ENCODE measurements around the gene DRAM1.

The DRAM1 gene

DNA sequence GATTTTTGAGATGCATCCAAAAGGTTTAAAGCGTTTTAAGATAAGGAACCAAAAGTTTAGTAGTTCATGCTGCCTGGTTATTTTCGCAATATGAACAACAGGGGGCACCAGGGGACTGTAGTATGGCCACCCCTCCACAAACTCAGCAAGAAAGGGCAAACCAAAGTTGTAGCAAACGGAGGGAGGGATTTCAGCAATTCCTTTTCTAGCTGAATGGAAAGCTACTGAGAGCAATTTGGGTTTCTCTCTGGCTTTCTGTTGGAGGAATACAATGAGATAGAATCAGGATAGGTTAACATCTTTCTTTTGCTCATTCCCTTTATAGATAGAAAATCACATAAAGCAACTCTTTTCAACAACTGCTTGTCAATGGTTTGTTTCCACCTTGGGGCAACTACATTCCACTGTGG lies 62.5 kb downstream of the DRAM1 start:
- peak; percentile 9 to 24 (median 14) for DNase-seq (ENCODE audit: low read depth in 4 of 4, low spot score in 1 of 4)

DNA sequence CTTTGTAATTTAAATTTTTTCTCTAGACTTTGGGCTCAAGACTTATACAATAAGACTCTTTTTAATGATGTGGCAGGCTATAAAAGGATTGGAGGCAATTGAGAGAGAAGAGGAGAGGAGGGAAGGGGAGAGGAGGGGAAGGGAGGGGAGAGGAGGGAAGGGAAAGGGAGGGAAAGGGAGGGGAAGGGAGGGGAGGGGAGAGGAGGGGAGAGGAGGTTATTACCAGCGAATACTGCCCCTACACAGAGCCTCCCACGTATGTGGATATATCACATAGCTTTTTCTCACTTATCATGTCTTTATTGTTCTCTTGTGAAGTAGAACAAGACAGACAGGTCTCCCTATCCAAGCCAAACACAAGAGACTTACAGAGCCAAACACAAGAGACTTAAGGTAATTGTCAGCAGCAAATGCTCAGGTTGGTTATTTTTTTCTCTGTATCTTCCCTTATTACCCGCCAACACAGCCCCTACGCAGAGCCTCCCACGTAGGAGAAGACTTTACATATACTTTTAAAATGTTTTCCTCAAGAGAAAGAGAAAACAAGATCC lies 63.1 kb downstream of the DRAM1 start:
- no peak for DNase-seq (ENCODE audit: low read depth in 4 of 4, low spot score in 1 of 4)

DNA sequence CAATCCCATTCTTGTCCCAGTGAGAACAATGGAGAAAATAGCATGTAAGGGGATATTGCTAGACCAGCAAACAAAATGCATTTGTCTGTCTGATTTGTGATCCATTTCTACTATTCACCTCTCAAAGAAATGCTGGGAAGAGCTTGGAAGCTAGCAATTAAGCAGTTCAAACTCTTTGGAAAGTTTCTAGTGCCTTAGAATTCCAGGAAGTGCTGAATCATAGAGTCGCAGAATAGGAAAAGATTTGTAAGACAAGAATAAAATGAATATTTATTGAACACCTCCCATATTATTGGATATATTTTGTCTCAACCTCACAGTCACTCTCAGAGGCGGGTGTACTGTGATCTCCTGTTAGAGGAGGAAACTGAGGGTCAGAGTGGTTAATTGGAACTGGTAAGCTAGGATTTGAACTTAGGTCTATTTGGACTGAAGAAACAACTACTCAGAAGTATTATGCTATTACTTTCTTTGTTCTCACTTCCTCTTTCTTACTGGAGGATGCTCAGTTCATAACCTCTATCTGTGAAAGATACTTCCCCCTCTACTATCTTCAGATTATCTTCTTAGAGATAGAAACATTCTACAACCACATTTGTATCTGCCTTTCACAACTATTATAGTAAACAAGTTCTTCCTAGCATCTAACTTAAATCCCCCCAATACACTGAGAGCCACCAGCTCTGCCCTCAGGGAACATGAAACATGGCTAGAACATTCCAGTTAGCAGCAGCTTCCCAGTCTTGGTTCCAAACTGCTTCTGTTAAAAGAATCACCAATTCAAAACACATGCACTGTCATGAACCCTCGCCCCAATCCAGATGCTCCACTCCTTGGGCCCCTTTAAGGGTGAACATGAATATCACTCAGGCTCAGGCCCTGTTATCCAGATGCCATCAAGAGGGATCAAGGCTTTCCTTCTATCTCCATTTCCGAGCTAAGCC lies 64.2 kb downstream of the DRAM1 start:
- DNase-seq (ENCODE audit: low read depth in 4 of 4, low spot score in 1 of 4), result no peak

DNA sequence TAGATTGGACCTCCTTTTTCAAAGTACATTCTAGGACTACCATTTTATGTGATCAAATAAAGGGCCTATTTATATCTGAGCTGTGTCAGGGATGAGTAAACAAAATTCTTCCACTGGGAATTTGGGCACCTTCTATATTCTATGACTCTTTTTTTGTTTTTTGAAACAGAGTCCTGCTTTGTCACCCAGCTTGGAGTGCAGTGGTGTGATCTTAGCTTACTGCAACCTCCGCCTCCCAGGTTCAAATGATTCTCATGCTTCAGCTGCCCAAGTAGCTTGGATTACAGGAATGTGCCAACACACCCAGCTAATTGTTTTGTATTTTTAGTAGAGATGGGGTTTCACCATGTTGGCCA lies 64.8 kb downstream of the DRAM1 start:
- no peak for DNase-seq (ENCODE audit: low read depth in 4 of 4, low spot score in 1 of 4)

DNA sequence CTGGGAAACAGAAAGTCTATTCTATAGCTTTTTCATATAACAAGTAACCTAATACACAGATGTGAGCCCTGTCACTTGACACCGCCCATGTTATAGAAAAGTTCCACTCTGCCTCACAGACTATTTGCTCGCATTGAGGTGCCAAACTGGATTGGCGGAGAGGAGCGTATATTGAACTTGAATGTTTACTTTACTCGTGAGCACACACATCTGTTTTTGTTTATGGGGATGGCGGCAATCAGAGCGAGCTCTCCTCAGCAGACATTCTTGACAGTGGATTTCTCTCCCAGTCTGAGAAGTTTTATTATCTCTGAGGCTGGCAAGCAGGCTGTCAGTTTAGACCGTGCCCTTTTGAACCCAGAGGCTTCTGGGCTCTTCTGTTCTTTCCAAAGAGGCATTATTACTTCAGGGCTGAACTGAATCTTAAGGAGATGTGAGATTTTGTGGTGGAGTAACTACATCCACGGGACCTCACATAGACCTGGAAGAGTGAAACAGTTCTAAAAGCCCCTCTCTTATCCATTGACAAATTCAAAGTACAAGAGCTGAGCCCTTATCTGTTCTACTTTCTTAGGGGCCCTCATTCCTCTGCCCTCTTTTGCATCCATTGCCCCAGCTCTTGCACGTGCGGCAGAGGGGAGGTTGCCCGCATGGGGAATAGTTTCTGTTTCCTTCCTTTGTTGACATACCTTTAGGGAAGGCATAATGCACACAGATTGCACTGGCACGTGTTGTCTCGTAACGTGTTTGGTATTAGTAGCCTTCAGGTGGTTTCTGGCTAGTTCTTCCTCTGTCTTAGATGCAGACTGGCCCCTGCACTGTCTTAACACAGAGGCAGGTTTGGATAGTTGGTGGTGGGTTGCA lies 68.2 kb downstream of the DRAM1 start:
- DNase-seq (ENCODE audit: low read depth in 4 of 4, low spot score in 1 of 4), result no peak

DNA sequence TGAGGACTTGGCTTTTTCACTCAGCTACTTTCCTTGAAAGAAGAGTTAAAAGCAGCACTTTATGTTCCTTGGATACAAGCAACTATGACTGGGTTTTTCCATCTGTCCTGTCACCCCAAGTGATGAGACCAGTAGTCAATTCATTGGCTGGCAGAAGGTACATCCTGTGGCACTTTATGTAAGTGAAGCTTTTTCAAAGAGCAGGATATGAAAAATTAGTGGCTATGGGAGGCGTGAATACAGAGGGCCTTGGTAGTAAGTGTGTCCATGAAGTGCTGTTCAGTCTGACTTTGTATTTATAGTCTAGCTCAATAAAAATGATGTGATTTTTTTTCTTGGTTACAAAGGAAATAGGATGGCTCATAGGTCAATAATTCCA lies 68.8 kb downstream of the DRAM1 start:
- no peak for DNase-seq (ENCODE audit: low read depth in 4 of 4, low spot score in 1 of 4)

DNA sequence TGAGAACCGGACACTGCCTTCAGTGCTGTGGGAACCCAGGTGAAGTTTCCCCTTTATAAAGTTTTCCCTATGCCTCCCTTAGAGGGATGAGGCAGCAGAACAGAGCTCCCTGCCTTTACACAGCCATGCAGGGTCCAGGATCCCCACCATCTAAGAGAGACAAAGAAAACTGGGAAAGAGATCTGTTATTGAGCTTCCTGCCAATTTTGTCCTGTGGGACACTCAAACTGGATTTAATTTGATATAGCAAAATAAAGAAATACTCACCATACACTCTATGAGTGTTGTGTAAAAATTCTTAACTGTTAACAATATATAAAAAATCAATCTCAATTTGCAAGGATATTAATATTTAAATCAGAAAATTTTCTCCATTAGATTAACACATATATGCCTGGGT lies 69.9 kb downstream of the DRAM1 start:
- DNase-seq (ENCODE audit: low read depth in 4 of 4, low spot score in 1 of 4), result no peak

DNA sequence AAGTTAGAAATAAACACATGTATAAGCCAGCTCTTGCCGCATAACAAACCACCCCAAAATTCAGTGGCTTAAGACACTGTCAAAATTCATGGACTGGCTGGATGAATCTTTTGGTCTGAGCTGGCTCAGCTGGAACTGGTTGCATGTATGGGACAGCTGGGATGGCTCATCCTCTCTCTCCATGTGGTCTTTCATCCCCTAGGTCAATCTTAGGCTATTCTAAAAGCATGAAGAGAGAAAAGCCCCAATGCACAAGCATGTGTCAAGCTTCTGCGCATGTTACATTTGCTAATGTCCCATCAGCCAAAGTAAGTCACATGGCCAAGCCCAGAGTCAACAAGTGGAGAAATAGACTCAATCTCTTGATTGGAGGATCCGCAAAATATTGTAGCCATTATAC lies 71.0 kb downstream of the DRAM1 start:
- DNase-seq (ENCODE audit: low read depth in 4 of 4, low spot score in 1 of 4), result no peak

DNA sequence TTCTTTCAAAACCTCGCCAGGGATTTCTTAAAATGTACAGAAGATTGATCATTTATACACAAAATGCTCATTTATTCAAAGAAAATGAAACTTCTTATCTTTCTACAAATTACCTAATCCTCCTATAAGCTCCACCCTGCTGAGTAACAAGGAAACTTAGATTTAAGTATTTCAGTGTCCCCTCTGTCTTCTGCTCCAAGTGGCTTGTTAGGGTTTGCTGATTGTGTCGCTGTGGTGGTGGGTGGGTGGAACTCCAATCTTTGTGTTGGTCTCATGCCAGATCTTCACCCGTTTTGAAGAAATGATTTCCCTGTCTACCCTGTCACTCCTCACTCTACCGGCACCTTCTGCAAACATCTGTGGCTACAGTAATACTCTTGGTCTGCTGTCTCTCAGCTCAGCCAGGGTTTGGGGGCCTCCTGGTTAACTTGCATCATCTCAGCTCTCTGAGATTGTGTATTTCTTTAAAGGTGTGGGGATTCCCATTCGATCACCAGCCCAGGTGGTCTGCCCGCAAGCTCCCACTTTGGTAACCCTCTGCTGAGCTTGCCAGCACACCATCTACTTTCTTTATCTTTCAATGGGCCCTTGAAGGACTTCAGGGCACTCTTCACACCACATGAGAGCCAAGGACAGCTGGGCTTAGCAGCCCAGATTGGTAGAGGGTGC lies 73.8 kb downstream of the DRAM1 start:
- DNase-seq (ENCODE audit: low read depth in 4 of 4, low spot score in 1 of 4), result no peak

DNA sequence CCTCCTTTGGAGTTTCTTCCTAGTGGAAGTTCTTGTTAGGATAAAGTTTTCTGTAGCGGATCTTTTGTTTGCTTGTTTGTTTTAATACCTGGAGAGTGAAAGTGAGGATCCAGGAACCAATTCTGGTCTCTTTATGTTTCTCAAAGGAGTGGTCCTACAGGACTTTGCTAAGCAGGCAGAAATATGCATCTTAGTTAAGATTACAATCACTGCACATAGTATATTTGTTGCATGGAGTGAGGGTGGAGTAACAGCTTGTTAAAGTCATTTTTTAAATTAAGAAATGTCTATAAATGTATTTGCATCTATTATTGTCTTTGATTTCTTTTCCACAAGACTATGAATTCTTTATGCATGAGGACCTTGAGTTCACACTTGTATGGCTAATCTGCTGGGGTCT lies 76.7 kb downstream of the DRAM1 start:
- no peak for DNase-seq (ENCODE audit: low read depth in 4 of 4, low spot score in 1 of 4)

DNA sequence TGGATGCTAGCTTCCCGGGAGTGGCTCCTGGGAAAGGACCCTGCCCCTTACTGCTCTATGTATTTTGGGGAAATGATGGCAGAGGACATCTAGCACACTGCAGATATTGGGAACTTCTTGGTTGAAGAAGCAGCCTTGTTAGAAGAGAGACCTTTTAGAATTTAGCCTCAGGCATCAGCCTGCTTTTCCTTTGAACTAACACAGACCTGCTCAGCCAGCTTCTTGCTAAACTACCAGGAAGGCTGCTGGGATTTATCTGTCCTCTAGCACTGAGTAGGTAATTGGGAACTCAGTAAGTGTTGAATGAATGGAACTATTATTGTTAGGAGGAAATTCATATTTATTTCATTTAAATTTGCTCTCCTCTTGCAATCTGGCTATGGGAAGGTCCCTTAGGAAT lies 77.3 kb downstream of the DRAM1 start:
- DNase-seq (ENCODE audit: low read depth in 4 of 4, low spot score in 1 of 4), result no peak

DNA sequence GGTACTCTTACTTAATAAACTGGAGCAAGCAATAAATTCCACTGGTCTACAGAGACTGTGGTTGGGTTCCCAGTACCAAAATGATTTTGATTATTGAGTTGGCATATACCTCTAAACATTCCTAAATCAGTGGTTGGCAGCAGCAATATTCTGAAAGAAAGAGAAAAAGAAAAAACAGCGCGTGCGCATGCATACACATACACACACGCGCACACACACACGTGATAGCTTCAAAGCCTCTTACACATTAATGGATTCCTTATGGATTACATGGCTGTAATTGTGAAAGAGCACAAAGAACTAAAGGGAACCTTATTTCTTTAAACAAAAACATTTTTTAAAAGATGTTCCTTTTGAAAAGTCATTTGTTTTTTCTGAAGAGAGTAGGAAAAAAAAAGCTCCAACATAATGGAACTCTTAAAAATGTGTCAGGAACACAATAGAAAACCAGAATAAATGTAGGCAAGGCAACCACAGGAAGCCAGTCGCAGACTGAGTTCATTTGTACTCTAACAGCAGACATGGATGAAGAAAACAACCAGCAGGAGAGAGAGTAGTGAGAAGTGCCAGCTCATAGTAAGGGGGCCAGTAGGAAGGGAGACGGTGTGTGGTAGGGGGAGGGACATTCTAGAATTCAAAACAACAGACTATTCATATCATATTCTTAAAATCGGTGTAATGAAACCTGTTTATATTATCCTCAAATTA lies 80.0 kb downstream of the DRAM1 start:
- no peak for DNase-seq (ENCODE audit: low read depth in 4 of 4, low spot score in 1 of 4)

DNA sequence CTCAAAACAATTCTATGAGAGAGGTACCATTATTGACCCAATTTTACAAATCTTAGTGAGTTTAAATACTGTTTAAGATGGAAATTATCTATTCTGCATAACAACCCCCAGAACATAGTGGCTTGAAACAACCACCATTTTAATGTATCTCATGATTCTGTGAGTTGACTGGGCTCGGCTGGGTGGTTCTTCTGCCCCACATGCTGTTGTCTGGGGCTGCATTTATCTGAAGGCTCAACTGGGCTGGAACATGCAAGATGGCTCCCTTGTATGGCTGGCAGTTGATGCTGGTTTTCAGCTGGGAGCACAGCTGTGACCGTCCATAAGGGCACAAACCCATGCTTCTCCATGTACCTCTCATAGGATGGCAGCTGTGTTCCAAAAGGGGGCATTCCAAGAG lies 82.2 kb downstream of the DRAM1 start:
- no peak for DNase-seq (ENCODE audit: low read depth in 4 of 4, low spot score in 1 of 4)

DNA sequence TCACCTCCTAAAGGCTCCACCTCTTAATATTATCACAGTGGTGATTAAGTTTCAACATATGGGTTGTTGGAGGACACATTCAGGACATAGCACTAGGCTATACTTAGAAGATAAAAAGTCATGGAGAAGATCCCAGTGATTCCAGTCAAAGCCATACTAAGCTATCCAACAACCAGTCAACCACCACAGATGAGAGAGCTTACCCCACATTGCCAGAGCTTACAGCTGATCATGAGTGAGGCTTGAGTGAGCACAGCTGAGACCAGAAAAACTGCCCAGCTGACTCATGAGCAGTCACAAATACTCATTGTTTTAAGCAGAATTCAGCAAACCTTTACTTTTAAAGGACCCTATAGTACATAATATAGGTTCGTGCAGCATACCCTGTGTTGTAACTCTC lies 85.1 kb downstream of the DRAM1 start:
- DNase-seq (ENCODE audit: low read depth in 4 of 4, low spot score in 1 of 4), result no peak

DNA sequence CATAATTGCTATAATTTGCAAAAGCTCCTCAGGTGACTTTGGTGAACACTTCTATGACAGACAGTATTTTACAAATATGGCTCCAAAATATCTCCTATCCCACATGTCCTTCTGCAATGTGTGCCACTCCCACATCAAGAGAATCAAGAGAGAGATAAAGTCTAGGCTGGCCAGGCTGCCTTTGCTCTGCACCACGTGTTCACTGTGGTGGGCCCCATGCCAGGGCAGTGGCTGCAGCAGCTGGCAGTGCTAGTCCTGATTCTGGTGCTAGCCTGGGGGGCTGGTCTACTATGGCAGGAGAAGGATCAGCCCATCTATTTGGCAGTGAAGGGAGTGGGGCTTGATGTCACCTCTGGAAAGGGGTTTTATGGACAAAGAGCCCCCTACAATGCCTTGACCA lies 86.3 kb downstream of the DRAM1 start:
- DNase-seq (ENCODE audit: low read depth in 4 of 4, low spot score in 1 of 4), result no peak

DNA sequence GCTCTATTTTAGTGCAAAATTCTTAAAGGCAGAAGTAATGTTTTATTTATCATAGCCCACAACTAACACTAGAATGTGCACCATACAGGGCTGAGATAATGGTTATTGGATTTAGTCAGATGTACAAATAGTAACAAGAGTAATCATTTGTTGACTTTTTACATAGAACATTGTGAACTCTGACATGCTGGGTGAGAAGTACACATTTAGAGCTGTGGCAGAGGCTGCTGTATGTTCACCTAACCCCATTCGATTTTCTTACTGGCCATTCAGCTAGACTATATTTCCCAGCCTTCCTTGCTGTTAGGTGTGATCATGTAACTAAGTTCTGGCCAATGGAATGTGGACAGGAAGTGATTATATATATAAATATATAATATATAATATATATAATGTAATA lies 89.1 kb downstream of the DRAM1 start:
- no peak for DNase-seq (ENCODE audit: low read depth in 4 of 4, low spot score in 1 of 4)

DNA sequence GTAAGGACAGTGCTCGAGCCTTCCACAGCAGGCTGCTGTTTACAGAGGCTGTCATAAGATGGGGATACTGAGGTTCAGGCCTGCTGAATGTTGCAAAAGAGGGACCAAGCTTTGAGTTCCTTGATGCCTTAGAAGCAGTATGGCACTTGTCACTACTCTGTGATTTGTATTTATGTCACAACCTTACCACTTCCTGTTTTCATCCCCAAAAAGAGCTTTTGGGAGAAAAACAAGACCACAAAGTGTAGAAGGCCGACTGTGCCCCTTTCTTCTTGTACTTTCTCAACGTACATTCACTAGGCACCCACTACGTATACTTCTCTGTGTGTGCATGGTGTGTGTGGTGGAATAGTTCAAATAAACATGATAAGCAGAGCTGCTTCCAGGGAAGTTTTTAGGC lies 90.1 kb downstream of the DRAM1 start:
- DNase-seq (ENCODE audit: low read depth in 4 of 4, low spot score in 1 of 4), result no peak

DNA sequence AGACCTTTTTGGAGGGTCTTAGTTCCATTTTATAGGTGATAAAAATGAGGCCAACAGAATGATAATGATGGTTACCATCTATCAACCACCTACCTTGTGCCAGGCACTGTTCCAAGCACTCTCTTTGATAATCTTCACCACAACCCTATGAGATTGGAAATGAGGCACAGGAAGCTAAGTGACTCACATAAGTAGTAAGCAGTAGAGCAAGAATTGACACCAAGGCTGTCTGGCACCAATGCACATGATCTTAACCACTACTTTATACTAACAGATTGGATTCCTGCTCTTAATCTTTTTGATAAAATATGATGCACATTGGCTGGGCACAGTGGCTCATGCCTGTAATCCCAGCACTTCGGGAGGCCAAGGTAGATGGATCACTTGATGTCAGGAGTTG lies 91.4 kb downstream of the DRAM1 start:
- DNase-seq (ENCODE audit: low read depth in 4 of 4, low spot score in 1 of 4), result no peak
